GM19397 (cell line): Measurements from ENCODE around the gene MAG.
"Not testable (repeated sequence)": the region's sequence is repeated elsewhere in the genome, so short reads cannot be mapped to it uniquely, and the experiment has no call there.

ENCODE experiments used
- ATAC-seq: cut with Tn5 transposase; IDR thresholded peaks from one replicate; pipeline ENCODE4 v1.9.1; 2021; ENCODE audit warnings: mild to moderate bottlenecking, moderate library complexity; ENCODE audit not compliant: unreplicated experiment

MAG gene

DNA sequence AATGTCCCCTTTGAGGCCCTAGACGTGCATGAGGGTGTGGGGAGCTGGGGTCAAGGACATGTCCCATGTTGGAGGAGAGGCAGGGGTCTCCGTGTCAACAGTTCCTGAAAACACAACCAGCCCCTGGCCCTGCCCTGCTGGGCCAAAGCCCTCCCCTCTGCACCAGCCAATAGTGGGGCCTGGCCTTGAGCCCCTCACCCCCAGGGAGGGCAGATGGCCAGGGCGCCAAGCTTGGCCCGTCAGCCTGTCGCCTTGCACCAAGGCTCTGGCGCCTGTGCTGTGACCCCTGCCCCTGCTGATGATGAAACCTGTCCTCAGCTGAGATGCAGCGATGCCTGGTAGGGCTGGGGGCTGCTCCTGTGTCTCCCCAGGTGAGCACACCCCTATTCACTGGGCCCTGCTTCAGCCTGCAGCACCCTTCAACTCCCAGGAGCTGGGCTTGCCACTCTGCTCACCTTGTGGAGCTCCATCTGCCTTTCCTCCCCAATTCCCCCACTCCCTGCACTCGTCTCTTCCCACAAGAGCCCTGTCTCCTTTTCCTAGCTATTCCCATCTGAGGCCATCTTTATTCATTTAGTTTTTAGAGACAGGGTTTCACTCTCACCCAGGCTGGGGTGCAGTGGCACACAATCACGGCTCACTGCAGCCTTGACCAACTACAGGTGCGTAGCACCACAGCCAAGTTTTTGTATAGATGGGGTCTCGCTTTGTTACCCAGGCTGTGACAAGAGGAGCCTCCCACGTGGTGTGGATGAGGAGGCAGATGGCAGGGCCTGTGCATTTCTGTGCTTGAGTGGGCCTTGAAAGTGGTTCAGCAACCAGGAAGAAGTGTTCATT, 11.8 kb upstream of the MAG start:
- no peak for ATAC-seq

DNA sequence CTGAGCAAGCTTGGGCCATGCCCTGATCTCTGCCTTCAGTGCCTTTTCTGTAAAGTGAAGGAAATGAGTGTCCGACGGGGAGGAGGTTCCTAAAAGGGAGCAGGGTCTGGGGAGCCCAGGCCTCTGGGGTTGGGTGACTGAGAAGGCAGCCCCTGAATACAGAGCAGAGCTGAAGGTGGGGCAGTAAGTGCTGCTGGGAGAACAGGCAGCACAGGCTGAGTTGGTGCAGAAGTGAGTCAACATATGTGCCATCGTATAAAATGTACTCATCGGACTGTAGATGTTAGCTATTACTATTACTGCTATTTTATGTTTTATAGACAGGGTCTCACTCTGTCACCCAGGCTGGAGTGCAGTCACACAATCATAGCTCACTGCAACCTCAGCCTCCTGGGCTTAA, 10.7 kb upstream of the MAG start:
- no peak for ATAC-seq

DNA sequence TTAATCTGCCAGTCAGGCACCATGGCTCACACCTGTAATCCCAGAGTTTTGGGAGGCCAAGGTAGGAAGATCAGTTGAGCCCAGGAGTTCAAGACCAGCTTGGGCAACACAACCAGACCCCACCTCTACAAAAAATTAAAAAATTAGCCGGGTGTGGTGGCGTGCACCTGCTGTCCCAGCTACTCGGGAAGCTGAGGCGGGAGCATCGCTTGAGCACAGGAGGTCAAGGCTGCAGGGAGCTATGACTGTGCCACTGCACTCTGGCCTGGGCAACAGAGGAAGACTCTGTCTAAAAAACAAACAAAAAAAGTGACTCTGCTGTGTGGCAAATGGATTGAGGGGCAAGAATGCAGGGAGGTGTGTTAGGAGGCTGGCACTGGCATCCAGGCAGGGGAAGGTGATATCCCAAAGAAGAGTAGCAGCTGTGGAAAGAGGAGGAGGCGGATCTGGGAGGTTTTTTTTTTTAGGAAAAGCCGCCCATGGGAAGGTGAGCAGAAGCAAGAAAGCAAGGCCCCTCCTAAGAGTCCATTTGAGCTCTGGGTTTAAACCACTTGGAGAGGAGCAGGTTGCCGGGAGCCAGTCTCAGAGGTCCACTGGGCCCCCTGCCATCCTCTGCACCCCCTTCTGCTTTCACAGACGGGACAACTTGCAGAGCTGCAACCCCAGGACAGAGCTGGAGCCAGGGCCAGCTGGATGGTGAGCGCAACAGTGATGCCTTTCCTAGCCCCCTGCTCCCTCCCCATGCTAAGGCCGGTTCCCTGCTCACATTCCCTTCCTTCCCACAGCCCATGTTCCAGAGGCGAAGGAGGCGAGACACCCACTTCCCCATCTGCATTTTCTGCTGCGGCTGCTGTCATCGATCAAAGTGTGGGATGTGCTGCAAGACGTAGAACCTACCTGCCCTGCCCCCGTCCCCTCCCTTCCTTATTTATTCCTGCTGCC, 7.5 kb upstream of the MAG start:
- ATAC-seq, result no peak

DNA sequence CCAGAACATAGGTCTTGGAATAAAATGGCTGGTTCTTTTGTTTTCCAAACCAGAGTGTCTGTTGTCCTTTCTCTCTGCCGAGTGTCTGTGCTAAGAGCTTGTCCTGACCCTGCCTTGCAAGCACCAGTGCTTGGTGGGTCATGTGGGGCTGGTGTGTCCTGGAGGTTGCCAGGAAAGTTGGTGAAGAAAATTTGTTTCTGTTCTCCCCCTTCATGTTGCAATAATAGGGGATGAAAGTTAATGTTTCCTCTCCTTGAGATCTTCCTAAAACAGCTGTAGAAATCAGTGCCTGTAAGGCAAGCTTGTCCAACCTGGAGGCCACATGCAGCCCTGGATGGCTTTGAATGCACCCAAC, 6.9 kb upstream of the MAG start:
- no peak for ATAC-seq

DNA sequence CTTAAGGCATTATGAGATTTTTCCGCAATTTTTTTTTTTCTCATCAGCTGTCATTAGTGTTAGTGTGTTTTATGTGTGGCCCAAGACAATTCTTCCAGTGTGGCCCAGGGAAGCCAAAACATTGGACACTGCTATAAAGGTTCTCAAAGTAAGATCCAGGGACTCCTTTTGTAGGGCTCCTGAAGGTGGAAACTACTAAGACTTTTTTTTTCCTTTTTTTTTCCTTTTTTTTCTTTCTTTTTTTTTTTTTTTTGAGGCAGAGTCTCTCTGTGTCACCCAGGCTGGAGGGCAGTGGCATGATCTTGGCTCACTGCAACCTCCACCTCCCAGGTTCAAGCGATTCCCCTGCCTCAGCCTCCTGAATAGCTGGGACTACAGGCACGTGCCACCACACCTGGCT, 6.5 kb upstream of the MAG start:
- ATAC-seq, result not testable (repeated sequence)

DNA sequence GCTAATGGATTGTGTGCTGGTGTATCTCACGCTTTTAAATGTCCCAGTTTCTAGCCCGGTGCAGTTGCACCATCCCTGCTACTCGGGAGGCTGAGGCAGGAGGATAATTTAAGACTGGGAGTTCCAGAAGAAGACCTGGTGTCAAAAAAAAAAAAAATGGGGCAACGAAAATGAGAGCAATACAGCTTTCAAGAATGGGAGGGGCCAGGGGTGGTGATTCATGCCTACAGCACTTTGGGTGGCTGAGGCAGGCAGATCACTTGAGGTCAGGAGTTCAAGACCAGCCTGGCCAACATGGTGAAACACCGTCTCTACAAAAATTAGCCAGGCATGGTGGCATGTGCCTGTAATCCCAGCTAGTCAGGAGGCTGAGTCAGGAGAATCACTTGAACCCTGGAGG, 5.9 kb upstream of the MAG start:
- not testable (repeated sequence) for ATAC-seq

DNA sequence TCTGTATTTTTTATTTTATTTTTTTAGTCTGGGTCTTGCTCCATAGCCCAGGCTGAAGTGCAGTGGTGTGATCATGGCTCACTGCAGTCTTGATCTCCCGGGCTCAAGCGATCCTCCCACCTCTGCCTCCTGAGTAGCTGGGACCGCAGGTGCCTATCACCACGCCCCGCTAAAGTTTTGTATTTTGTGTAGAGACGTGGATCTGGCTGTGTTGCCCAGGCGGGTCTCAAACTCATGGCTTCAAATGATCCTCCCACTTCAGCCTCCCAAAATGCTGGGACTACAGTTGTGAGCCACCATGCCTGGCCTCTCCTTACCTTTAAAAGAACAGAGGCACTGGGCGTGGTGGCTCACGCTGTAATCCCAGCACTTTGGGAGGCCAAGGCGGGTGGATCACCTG, 4.2 kb upstream of the MAG start:
- ATAC-seq, result no peak

DNA sequence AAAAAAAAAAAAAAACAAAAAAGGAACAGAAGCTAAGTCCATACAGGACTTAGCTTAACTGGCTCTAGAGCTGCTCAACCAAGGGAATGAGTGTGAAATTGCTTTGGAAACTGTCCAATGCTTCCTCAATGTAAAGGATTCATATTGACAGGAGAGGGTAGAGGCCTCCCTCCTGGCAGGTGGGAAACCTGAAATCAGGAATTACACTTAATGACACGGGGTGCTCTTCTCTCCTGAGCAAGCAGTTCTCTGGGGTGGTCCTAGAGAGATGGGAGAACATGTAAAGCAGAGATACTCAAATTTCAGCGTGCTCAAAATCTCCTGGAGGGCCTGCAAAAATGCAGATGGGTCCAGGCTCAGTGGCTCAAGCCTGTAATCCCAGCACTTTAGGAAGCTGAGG, 3.6 kb upstream of the MAG start:
- no peak for ATAC-seq

DNA sequence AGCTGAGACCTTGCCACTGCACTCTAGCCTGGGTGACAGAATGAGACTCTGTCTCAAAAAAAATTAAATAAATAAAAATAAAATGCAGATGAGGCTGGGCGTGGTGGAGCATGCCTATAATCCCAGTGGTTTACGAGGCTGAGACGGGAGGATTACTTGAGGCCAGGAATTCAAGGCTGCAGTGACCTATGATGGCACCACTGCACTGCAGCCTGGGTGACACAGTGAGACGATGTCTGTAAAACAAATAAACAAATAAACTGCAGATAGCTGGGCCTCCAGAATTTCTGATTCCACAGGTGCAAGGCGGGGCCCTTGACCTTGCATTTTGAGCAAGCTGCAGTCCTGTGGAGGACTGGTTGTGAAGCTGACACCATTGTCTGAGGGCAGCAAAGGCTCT, 3.1 kb upstream of the MAG start:
- no peak for ATAC-seq

DNA sequence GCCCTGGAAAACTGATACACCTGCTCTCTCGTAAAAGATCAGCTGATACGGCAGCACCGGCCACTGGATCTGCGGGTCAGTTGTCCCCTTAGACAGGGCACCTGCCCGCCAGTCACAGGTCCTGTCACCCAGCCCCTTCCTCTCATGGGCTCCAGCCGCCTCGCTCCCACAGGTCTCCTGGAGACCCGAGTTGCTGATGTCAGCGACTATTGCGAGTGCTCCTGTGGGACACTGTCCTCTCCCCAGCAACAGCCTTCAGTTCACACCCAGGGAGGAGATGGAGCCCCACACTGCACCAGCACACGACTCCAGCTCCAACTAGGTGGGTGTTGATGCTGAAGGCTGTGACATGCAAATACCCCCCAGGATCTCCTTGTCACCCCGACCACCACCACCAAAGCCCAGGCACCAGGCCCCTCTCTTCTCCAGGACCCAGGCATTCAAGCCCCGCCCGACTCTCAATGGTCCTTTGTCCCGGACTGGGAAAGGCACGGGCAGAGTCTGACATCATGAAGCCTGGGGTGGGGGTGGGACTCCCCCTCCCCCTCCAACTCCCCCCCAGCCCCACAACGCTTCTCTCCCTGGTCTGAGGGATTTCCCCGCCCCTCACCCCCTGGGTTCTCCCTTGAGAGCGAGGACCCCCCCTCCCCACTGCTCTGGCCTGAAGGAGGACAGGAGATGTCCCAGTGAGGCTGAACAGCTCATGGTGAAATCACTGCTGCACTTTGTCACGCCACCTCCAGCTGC, 1.4 kb upstream of the MAG start:
- ATAC-seq, result no peak

DNA sequence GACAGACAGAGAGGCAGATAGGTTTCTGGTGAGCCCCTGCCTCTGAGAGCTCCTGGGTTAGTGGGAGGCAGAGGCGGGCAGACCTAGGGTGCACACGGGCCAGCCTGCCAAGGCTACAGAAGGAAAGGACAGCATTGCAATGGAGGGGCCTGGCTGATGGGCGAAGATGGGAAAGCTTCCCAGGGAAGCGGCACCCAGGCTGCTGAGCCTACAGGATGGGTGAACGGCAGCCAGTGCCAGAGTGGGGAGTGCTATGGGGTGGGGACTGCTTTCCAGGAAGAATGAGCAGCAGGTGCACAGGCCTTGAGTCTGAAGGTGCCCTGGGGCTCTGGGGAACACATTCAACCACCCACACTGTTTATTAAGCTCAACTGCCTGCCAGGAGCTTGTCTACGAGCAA, 702 bp upstream of the MAG start:
- ATAC-seq, result no peak

DNA sequence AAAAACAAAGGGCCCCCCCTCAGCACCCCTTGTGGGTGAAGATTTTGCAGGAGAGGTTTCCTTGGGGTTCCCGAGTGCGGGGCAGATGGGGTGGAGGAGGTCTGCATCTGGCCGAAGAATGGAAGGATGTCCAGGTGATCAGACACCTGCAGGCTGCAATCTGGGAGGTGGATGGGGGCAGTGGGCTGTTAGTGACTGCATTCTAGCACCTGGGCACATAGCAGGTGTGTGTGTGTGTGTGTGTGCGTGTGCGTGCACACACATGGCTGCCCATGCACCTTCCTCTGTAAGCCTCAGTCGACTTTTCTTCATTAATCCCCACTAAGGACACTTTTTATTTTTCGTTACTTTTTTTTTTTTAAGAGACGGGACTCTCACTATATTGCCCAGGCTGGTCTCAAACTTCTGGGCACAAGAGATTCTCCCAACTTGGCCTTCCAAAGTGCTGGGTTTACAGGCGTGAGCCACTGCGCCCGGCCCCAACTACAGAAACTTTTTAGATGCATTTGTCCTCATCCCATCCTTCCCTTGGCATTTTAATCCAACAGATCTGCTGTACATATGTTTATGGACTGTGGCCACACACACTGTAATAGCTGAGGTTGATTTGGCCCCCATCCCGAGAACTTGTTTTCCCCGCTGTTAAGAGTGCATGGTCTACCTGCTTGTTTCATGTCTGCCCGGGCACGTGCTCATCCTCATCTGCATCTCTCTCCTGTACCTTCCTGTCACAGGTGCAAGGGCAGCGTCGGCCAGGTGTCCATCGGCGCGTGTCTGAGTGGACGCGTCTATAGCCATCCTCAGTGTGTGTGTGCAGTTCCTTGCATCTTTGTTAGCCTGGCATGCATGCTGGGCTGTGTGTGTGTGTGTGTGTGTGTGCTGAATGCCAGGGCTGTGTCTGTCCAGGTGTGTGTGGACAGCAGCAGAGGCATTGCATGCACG, 731 bp downstream of the MAG start:
- no peak for ATAC-seq

DNA sequence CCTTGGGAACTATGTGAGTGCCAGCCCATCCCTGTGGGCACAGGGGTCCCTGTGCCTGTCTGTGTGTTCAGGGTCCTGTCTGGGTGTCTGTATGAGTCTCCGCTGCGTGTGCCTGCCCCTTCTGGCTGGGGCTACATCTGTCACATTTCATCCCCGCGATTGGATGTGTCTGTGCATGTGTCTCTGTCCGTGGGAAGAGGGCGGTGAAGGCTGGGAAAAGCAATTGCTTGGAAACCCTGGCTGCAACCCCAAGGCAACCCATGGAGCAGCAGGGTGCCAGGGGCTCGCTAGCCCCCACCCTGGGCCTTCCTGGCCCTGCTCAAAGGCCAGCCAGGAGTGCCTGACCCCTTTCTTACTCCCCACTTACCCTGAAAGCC, 1.4 kb downstream of the MAG start:
- ATAC-seq, result no peak

DNA sequence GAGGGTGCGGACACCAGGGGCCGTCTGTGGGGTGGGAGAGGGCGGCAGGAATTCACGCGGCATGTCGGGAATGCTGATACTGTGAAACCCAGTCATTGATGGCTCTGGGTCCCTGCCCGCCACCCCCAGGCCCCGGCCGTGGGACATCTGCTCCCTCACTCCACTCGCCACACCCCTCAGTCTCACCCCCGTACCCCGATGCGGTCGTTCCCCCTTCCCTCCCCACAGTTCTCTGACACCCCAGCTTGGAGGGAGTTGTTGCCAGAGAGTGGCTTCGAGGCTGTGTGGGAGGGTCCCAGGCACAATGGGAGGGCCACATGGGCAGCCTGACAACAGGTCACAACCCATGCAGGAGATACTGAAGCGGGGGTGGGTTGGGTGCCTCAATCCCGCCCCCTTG, 1.8 kb downstream of the MAG start:
- no peak for ATAC-seq

DNA sequence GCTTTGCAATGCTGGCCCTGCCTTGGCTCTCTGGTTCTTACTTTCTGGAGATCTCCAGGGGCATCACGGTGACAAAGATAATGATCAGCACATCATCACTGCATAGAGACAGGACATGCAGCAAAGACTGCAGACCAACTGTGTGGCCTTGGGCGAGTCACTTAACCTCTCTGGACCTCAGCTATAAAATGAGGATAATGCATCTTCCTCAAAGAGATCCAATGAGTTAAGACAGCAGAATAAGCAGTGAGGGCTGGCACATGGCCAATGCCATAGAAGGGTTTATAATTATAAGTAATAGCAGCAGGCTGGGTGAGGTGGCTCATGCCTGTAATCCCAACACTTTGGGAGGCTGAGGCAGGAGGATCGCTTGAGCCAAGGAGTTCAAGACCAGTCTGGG, 2.4 kb downstream of the MAG start:
- no peak for ATAC-seq

DNA sequence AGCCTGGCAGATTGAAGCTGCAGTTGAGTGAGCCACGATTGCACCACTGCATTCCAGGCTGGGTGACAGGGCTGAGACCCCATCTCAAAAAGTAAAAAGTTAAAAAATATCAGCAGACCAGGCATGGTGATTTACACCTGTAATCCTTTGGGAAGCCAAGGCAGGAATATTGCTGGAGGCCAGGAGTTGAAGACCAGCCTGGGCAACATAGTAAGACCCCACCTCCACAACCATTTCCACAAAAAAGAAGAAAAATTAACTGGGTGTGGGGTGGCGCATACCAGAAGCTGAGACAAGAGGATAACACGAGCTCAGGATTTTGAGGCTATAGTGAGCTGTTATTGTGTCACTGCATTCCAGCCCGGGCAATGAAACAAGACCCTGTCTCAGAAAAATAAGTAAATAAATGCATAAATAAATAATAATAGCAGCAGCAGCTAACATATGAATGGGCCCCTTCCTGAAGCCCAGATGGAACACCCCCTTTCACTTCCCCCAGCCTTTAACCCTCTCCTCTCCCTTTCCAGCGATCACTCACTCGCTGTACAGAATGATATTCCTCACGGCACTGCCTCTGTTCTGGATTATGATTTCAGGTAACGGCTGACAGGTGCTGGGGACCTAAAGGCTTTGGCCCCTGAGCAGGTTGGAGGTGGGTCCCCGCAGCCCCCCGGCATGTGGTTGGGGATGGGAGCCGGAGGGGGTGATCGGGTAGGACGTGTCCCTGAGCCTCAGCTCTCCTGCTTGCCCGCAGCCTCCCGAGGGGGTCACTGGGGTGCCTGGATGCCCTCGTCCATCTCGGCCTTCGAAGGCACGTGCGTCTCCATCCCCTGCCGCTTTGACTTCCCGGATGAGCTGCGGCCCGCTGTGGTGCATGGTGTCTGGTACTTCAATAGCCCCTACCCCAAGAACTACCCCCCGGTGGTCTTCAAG, 3.2 kb downstream of the MAG start:
- no peak for ATAC-seq

DNA sequence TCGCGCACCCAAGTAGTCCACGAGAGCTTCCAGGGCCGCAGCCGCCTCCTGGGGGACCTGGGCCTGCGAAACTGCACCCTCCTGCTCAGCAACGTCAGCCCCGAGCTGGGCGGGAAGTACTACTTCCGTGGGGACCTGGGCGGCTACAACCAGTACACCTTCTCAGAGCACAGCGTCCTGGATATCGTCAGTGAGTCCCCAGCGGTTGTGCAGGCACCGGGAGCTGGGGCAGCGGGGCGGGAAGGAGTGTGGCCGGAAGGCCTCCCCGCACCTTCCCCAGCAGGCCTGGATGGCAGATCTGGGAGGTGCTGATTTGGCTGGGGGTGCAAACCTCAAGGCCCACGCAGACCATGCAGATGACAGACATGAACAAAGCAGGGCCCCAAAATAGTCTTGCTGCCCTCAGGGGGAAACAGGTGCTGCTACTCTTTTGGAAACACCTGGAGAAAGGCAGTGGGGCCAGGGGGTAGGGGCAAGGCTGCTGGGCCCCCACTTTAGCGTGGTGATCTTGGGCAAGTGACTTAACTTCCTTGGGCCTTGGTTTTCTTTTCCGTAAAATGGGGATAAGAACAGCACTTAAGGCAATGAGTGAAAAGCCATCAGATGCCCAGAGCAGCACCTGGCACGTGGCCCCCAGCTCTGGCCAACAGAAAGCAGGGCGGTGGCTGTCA, 4.0 kb downstream of the MAG start:
- no peak for ATAC-seq

DNA sequence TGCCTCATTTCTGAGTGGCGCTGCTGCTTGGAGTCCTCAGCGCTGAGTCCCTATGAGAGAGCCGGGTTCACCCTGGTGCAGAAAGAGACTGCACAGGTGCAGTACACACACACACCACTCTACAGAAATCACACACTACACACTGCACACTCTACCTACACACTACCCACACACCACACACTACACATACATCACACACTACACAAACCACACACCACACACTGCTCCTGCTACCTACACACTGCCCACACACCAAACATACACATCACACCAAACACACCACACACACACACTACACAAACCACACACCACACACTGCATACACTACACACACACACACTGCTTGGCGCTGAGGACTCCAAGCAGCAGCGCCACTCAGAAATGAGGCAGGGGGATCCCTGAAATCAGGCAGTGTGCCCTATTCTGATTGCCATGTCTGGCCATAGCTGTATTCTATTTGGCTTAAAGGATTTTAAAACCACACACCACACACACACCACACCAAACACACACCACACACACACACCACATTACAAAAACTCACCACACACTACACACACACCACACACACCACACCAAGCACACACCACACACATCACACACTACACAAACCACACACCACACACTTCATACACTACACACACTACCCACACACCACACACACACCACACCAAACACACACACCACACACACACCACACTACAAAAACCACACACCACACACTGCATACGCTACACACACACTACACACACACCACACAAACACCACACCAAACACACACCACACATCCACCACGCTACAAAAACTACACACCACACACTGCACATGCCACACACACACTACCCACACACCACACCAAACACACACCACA, 4.9 kb downstream of the MAG start:
- ATAC-seq, result no peak
